NT2/D1 (cell line): ENCODE results near the gene UQCR10.

ENCODE experiments used
- SUZ12 ChIP-seq: IDR thresholded peaks from 2 replicates; pipeline ENCODE4 v1.6.1; 2011; ENCODE audit not compliant: insufficient read length, insufficient read depth; ENCODE audit errors: extremely low read depth
- YY1 ChIP-seq: IDR thresholded peaks from 2 replicates; pipeline ENCODE4 v1.6.1; 2011; ENCODE audit not compliant: insufficient read length, insufficient read depth
- ZNF274 ChIP-seq: IDR thresholded peaks from 2 replicates; pipeline ENCODE4 v1.6.1; 2011; ENCODE audit warnings: mild to moderate bottlenecking, low read depth, low read length

- TF ChIP-seq ZNF274 (no peak), SUZ12 (no peak), YY1 (no peak)
These were observed 11.3 kb upstream of the UQCR10 start for GRCh38 chr22:29755889-29756288.
